H1 (cell line): ENCODE results near the gene PVALB. TPM values are rescaled to one million over a fixed set of nuclear protein-coding genes. Genes with fewer than 3 reads are reported as not detected.

Source experiments
- CTCF ChIA-PET: fragments of 300-600 bp; sonication (Branson Sonifier 250); formaldehyde crosslinking; loops from one replicate; lab custom pipeline; 2021; ENCODE audit not compliant: partially characterized antibody; lab: Charles Lee
- POLR2A ChIA-PET: fragments of 300-600 bp; sonication (Branson Sonifier 250); formaldehyde crosslinking; loops from one replicate; lab custom pipeline; 2021; ENCODE audit warnings: inconsistent platforms; ENCODE audit not compliant: partially characterized antibody; lab: Charles Lee
- DNase-seq, 2 experiments: peaks; one replicate each; pipeline versions ENCODE4 v3.0.0 to v3.0.0-alpha.2; 2010 to 2022; ENCODE audit warnings: low spot score in 2 of 2, low read depth in 1 of 2, mixed read lengths in 1 of 2
- FAIRE-seq: peaks from 2 replicates; lab custom pipeline; 2011; peaks lifted over from hg19 to GRCh38; lab: Jason Lieb, UNC
- H2AFZ ChIP-seq: 2 replicates; pipeline ENCODE4 v1.8.1; 2012; ENCODE audit warnings: low read length, inconsistent platforms
- H2AK5ac ChIP-seq: 2 replicates; pipeline ENCODE4 v1.6.1; 2013; ENCODE audit warnings: low read depth, low read length
- H2BK120ac ChIP-seq: replicated peaks from 2 replicates; pipeline ENCODE3; 2013; ENCODE audit warnings: low read depth, low read length, inconsistent platforms
- H2BK12ac ChIP-seq: 2 replicates; pipeline ENCODE4 v1.6.1; 2013; ENCODE audit warnings: low read depth, low read length
- H2BK15ac ChIP-seq: 2 replicates; pipeline ENCODE4 v1.6.1; 2013; ENCODE audit warnings: low read length
- H2BK20ac ChIP-seq: 2 replicates; pipeline ENCODE4 v1.6.1; 2013; ENCODE audit warnings: low read length
- H2BK5ac ChIP-seq: 2 replicates; pipeline ENCODE4 v1.6.1; 2013; ENCODE audit warnings: low read depth, low read length
- H3K14ac ChIP-seq: 2 replicates; pipeline ENCODE4 v1.6.1; 2013; ENCODE audit warnings: inconsistent platforms; ENCODE audit not compliant: insufficient read length
- H3K18ac ChIP-seq: 2 replicates; pipeline ENCODE4 v1.6.1; 2013; ENCODE audit warnings: low read length; ENCODE audit errors: extremely low read depth
- H3K23ac ChIP-seq: 2 replicates; pipeline ENCODE4 v1.6.1; 2013; ENCODE audit warnings: inconsistent platforms; ENCODE audit not compliant: insufficient read length
- H3K23me2 ChIP-seq: 2 replicates; pipeline ENCODE4 v1.6.1; 2013; ENCODE audit warnings: low read depth, low read length
- H3K27ac ChIP-seq: 2 replicates; pipeline ENCODE4 v1.6.1; 2011; ENCODE audit warnings: low read depth, low read length, inconsistent platforms
- H3K27me3 ChIP-seq, 4 experiments: replicated peaks in 1 of 4; 1 replicate in 1 of 4; 2 replicates in 3 of 4; pipeline versions ENCODE4 v1.6.1 to v1.8.1; 2011 to 2013; ENCODE audit warnings: low read length in 3 of 4, mild to moderate bottlenecking in 3 of 4, inconsistent platforms in 2 of 4, mixed read lengths in 2 of 4, moderate library complexity in 1 of 4; ENCODE audit not compliant: control insufficient read depth in 3 of 4, insufficient read depth in 3 of 4; ENCODE audit errors: extremely low read depth in 1 of 4
- H3K36me3 ChIP-seq, 4 experiments: 2 replicates each; pipeline versions ENCODE4 v1.6.1 to v1.8.1; 2011 to 2013; ENCODE audit warnings: mild to moderate bottlenecking in 4 of 4, low read length in 3 of 4, moderate library complexity in 2 of 4, control low read depth in 1 of 4, inconsistent platforms in 1 of 4; ENCODE audit not compliant: insufficient read depth in 4 of 4, control insufficient read depth in 2 of 4
- H3K4ac ChIP-seq: replicated peaks from 2 replicates; pipeline ENCODE3; 2013; ENCODE audit warnings: low read length, low read depth, mixed read lengths, inconsistent platforms; ENCODE audit not compliant: insufficient read length
- H3K4me1 ChIP-seq, 4 experiments: replicated peaks in 1 of 4; 1 replicate in 1 of 4; 2 replicates in 3 of 4; pipeline versions ENCODE4 v1.6.1 to v1.8.1; 2011 to 2013; ENCODE audit warnings: low read length in 3 of 4, inconsistent platforms in 2 of 4, mixed read lengths in 1 of 4; ENCODE audit not compliant: insufficient read depth in 4 of 4, control insufficient read depth in 3 of 4
- H3K4me2 ChIP-seq, 2 experiments: 2 replicates each; pipeline versions ENCODE4 v1.6.1 to v1.8.1; 2011 to 2013; ENCODE audit warnings: low read depth in 2 of 2, low read length in 2 of 2, control low read depth in 1 of 2, inconsistent platforms in 1 of 2, mild to moderate bottlenecking in 1 of 2; ENCODE audit not compliant: insufficient read depth in 1 of 2
- H3K4me3 ChIP-seq, 4 experiments: fragments of 200-600, 300-600 bp in 1 of 4; sonication (generic), shearing (Covaris generic), sonication (Bioruptor Twin) in 1 of 4; 2 replicates each; pipeline versions ENCODE4 v1.5.1 to v1.8.1; 2011 to 2016; ENCODE audit warnings: low read length in 4 of 4, low read depth in 3 of 4, control low read depth in 2 of 4, inconsistent platforms in 2 of 4, mild to moderate bottlenecking in 2 of 4, mixed read lengths in 1 of 4, moderate library complexity in 1 of 4; ENCODE audit not compliant: insufficient read depth in 2 of 4; ENCODE audit errors: extremely low read depth in 1 of 4
- H3K56ac ChIP-seq: replicated peaks from 2 replicates; pipeline ENCODE3; 2013; ENCODE audit warnings: low read depth, mild to moderate bottlenecking, mixed read lengths, low read length, inconsistent platforms; ENCODE audit not compliant: insufficient read length
- H3K79me1 ChIP-seq: 2 replicates; pipeline ENCODE4 v1.6.1; 2013; ENCODE audit warnings: low read depth, low read length, control low read depth
- H3K79me2 ChIP-seq, 2 experiments: 2 replicates each; pipeline versions ENCODE4 v1.6.1 to v1.8.1; 2012 to 2013; ENCODE audit warnings: low read length in 2 of 2, mild to moderate bottlenecking in 2 of 2, inconsistent platforms in 1 of 2; ENCODE audit not compliant: insufficient read depth in 2 of 2, control insufficient read depth in 1 of 2
- H3K9ac ChIP-seq, 4 experiments: replicated peaks in 1 of 4; 1 replicate in 1 of 4; 2 replicates in 3 of 4; pipeline versions ENCODE4 v1.6.1 to v1.8.1; 2011 to 2013; ENCODE audit warnings: low read depth in 3 of 4, low read length in 3 of 4, control low read depth in 2 of 4, mild to moderate bottlenecking in 2 of 4, moderate library complexity in 2 of 4, inconsistent platforms in 1 of 4; ENCODE audit errors: extremely low read depth in 1 of 4
- H3K9me3 ChIP-seq, 2 experiments: 2 replicates each; pipeline versions ENCODE4 v1.6.1 to v1.8.1; 2012 to 2013; ENCODE audit warnings: mild to moderate bottlenecking in 2 of 2, moderate library complexity in 2 of 2, control low read depth in 1 of 2, inconsistent platforms in 1 of 2, low read depth in 1 of 2, low read length in 1 of 2, mixed read lengths in 1 of 2; ENCODE audit not compliant: insufficient read depth in 2 of 2
- H4K20me1 ChIP-seq, 2 experiments: replicated peaks in 1 of 2; 2 replicates each; pipeline versions ENCODE3 to v1.8.1; 2011 to 2013; ENCODE audit warnings: inconsistent platforms in 2 of 2, low read length in 2 of 2, mild to moderate bottlenecking in 1 of 2; ENCODE audit not compliant: insufficient read depth in 2 of 2, control insufficient read depth in 1 of 2
- H4K5ac ChIP-seq: 2 replicates; pipeline ENCODE4 v1.6.1; 2013; ENCODE audit warnings: low read length, low read depth, mixed read lengths, inconsistent platforms; ENCODE audit not compliant: insufficient read length
- H4K8ac ChIP-seq: 2 replicates; pipeline ENCODE4 v1.8.0; 2013; ENCODE audit warnings: mild to moderate bottlenecking, moderate library complexity, low read length, inconsistent platforms; ENCODE audit not compliant: insufficient read depth; ENCODE audit errors: extremely low read depth
- H4K91ac ChIP-seq: replicated peaks from 2 replicates; pipeline ENCODE3; 2013; ENCODE audit warnings: low read length, mixed read lengths, inconsistent platforms; ENCODE audit not compliant: insufficient read length
- ASH2L ChIP-seq: fragments of 200-600, 300-600 bp; sonication (generic); IDR thresholded peaks from one replicate; pipeline ENCODE4 v1.7.1; 2017; ENCODE audit warnings: low read length
- BACH1 ChIP-seq: IDR thresholded peaks from 2 replicates; pipeline ENCODE4 v1.6.1; 2012; ENCODE audit warnings: low read length, improper control_type of control experiment
- BCL11A ChIP-seq, 2 experiments: IDR thresholded peaks; one replicate each; pipeline ENCODE4 v1.6.1; 2011; ENCODE audit warnings: low read depth in 2 of 2, low read length in 2 of 2, mild to moderate bottlenecking in 2 of 2
- CEBPB ChIP-seq: IDR thresholded peaks from 2 replicates; pipeline ENCODE4 v1.6.1; 2012; ENCODE audit warnings: low read depth, low read length
- CREB1 ChIP-seq: IDR thresholded peaks from 2 replicates; pipeline ENCODE4 v1.6.1; 2012; ENCODE audit warnings: inconsistent platforms
- EP300 ChIP-seq, 2 experiments: IDR thresholded peaks; 1 replicate in 1 of 2; 2 replicates in 1 of 2; pipeline ENCODE4 v1.6.1; 2011 to 2012; ENCODE audit warnings: low read depth in 2 of 2, low read length in 2 of 2, mild to moderate bottlenecking in 2 of 2, borderline replicate concordance in 1 of 2, inconsistent platforms in 1 of 2, moderate library complexity in 1 of 2
- HDAC6 ChIP-seq: IDR thresholded peaks from one replicate; pipeline ENCODE4 v1.7.1; 2012; ENCODE audit warnings: low read depth, mild to moderate bottlenecking, inconsistent platforms, low read length, moderate library complexity
- JUND ChIP-seq: IDR thresholded peaks from 2 replicates; pipeline ENCODE4 v1.6.1; 2011; ENCODE audit warnings: mild to moderate bottlenecking, improper control_type of control experiment, low read length
- NANOG ChIP-seq: IDR thresholded peaks from 2 replicates; pipeline ENCODE4 v1.6.1; 2011; ENCODE audit warnings: low read length, low read depth, mild to moderate bottlenecking, inconsistent platforms; ENCODE audit not compliant: insufficient read depth, poor library complexity, severe bottlenecking
- TBP ChIP-seq: IDR thresholded peaks from 2 replicates; pipeline ENCODE4 v1.6.1; 2011; ENCODE audit warnings: low read depth, low read length, improper control_type of control experiment
- WGBS, 2 experiments: shearing (Covaris generic) in 1 of 2; methylation state at CpG; one replicate each; pipeline versions ENCODE4 v1.1.6 to v1.1.7; 2013 to 2015; ENCODE audit warnings: low lambda C conversion rate in 2 of 2, mixed read lengths in 2 of 2, inconsistent platforms in 1 of 2, low coverage in 1 of 2, missing lambda C conversion rate in 1 of 2; ENCODE audit not compliant: insufficient replicate concordance in 2 of 2, insufficient coverage in 1 of 2, insufficient read length in 1 of 2; ENCODE audit errors: extremely low coverage in 1 of 2, missing lambda C conversion rate in 1 of 2; 5-methylcytosine and 5-hydroxymethylcytosine counted together
- polyA plus RNA-seq, 7 experiments: library from polyadenylated mRNA; depleted of rRNA in 3 of 7; stranded (reverse) in 5 of 7; unstranded in 2 of 7; fragments of >200 nt in 5 of 7; fragments of 200-250 nt in 2 of 7; gene quantifications; 1 replicate in 5 of 7; 2 replicates in 1 of 7; 4 replicates in 1 of 7; pipeline versions ENCODE4 v1.2.1 to v1.2.3, GENCODE V29; 2011 to 2013; ENCODE audit warnings: missing spikeins in 2 of 7, mixed read lengths in 2 of 7
- total RNA-seq: library from RNA; stranded (reverse); fragmentation: NEBNext Ultra II Directional; extraction: Animal tissue kit (Norgen Biotek cat#: 25700); gene quantifications from 2 replicates; pipeline ENCODE4 v1.2.1, GENCODE V29; 2021

Gene PVALB
- total and polyA plus RNA-seq, 2 of the 8 experiments (the other 6 are each of a cell fraction or from before 2014, with no cell fraction given), result 1.7 to 5.4 TPM

GRCh38 chr22:36781656-36782627 is 34.9 kb downstream of the PVALB start:
- POLR2A ChIA-PET, result interaction anchor here (0.6 to 0.9 kb wide), 2 partner anchors 76 to 93 kb away, joined by 3 read pairs; no protein-coding TSS in a partner anchor
- FAIRE-seq, result no peak
- 35% methylated on average over 33 of the region's 33 CpGs; no CpG with 5 or more reads in 1 of the 2 experiments for WGBS, 2 experiments
- peak; percentile 82 for TF ChIP-seq CREB1
- TF ChIP-seq JUND, result peak; percentile 66
- TF ChIP-seq BCL11A (IDR thresholded peaks at IDR 0.05; ENCODE audit: low read depth in 2 of 2, low read length in 2 of 2), result no peak
- peak; percentile 55 for TF ChIP-seq ASH2L
- no peak for TF ChIP-seq HDAC6
- peak in 1 of 2 experiments; percentile 12; a peak in 1 of 3 replicates for TF ChIP-seq EP300 (IDR thresholded peaks at IDR 0.05; ENCODE audit: borderline replicate concordance in 1 of 2, low read depth in 2 of 2, low read length in 2 of 2)
- TF ChIP-seq CEBPB, result no peak
- peak; percentile 51; the same call in 1 of the 2 replicates for TF ChIP-seq BACH1
- no peak for TF ChIP-seq NANOG
- 0 out of 2 replicates have a peak, but pooled peaks have one; percentile 33 for TF ChIP-seq TBP

More at GRCh38 chr22:36781656-36782627, 34.9 kb downstream of the PVALB start:
- Histone ChIP-seq H3K23me2 (no peaks in the 10 kb centered on the region), H3K9ac (no peak overlapping the region), H3K4ac (no peak overlapping the region), H3K4me3 (peak overlapping the region in 1 of 4 experiments; percentile 14; a peak in 2 of 8 replicates), H3K4me2 (peak overlapping the region in 1 of 2 experiments; percentile 31; a peak in 2 of 4 replicates), H2AK5ac (no peak overlapping the region), H3K4me1 (peaks cover under 1 to 6% (median 3%) of the 10 kb centered on the region in 4 experiments; a peak in 5 of 7 replicates), H2BK5ac (peak overlapping the region; percentile 38; the same call in 1 of the 2 replicates), H3K36me3 (no peaks in the 10 kb centered on the region), H2BK15ac (peak overlapping the region; percentile 98; the same call in 1 of the 2 replicates), H3K18ac (no peak overlapping the region), H3K9me3 (peaks cover 3 to 9% of the 10 kb centered on the region in 2 experiments; a peak in 3 of 4 replicates), H4K20me1 (no peaks in the 10 kb centered on the region), H2BK20ac (no peak overlapping the region), H2AFZ (peak overlapping the region; percentile 96), H4K91ac (peak overlapping the region; percentile 56), H2BK120ac (no peak overlapping the region), H3K27me3 (peaks cover 0 to 8% (median 7%) of the 10 kb centered on the region in 4 experiments; a peak in 4 of 7 replicates), H3K27ac (no peak overlapping the region), H3K56ac (no peak overlapping the region), H3K79me1 (no peaks in the 10 kb centered on the region), H3K23ac (no peak overlapping the region), H3K14ac (no peak overlapping the region), H2BK12ac (peak overlapping the region; percentile 68; the same call in 1 of the 2 replicates), H3K79me2 (no peaks in the 10 kb centered on the region), H4K5ac (no peak overlapping the region), H4K8ac (peak overlapping the region; percentile 75; the same call in 1 of the 2 replicates)
- peak; percentile 73 to 97 for DNase-seq
- CTCF ChIA-PET, result interaction anchor here (0.7 to 7.6 kb wide), 26 partner anchors 9 to 240 kb away, joined by 3 to 62 read pairs (median 4); partner anchors contain the start of gene NCF4
